HepG2 (cell line): ENCODE measurements around the gene SPCS2. TPM values are rescaled to one million over a fixed set of nuclear protein-coding genes. Genes with fewer than 3 reads are reported as not detected.
"Not testable (repeated sequence)": the region's sequence is repeated elsewhere in the genome, so short reads cannot be mapped to it uniquely, and the experiment has no call there.

Experiments used
- ATAC-seq: fragments of 200-7000 bp; cut with Tn5 transposase; 3 replicates; pipeline ENCODE4 v1.9.1; 2020; ENCODE audit warnings: mild to moderate bottlenecking, moderate library complexity
- BruUV-seq: library from RNA; stranded (reverse); fragments of 400-500 nt; replicated peaks from 2 replicates; lab custom pipeline; 2021; lab: Mats Ljungman, UMichigan
- CTCF ChIA-PET: fragments of 300-600 bp; formaldehyde crosslinking; extraction: SDS; loops from one replicate; lab custom pipeline; 2021; ENCODE audit warnings: low total read pairs, inconsistent platforms, low intra/inter-chr PET ratio; lab: Yijun Ruan, JAX
- POLR2A ChIA-PET: fragments of 350-600 bp; sonication (Branson Sonifier 250); formaldehyde crosslinking; loops from one replicate; lab custom pipeline; 2020; ENCODE audit warnings: antibody characterized with exemption, inconsistent platforms; lab: Yijun Ruan, JAX
- DNase-seq: peaks from one replicate; pipeline ENCODE4 v3.0.0-alpha.2; 2015; ENCODE audit warnings: low spot score
- FAIRE-seq: peaks from 3 replicates; lab custom pipeline; 2011; peaks lifted over from hg19 to GRCh38; lab: Jason Lieb, UNC
- H2AFZ ChIP-seq: one replicate; pipeline ENCODE4 v1.6.1; 2011; ENCODE audit warnings: low read length, inconsistent platforms
- H3K27ac ChIP-seq: fragments of 300-600 bp; 3 replicates; pipeline ENCODE4 v1.8.0; 2011; ENCODE audit warnings: mixed run types, mild to moderate bottlenecking, mixed read lengths, low read length, inconsistent platforms; ENCODE audit not compliant: insufficient read depth; ENCODE audit errors: extremely low read length
- H3K27me3 ChIP-seq, 2 experiments: fragments of 200-600 bp in 1 of 2; 2 replicates in 1 of 2; 3 replicates in 1 of 2; pipeline versions ENCODE4 v1.6.0 to v1.8.0; 2011; ENCODE audit warnings: low read length in 2 of 2, mild to moderate bottlenecking in 2 of 2, moderate library complexity in 2 of 2, inconsistent platforms in 1 of 2; ENCODE audit not compliant: insufficient read depth in 2 of 2, control insufficient read depth in 1 of 2
- H3K36me3 ChIP-seq, 2 experiments: fragments of 200-600 bp in 1 of 2; replicated peaks in 1 of 2; 2 replicates in 1 of 2; 3 replicates in 1 of 2; pipeline versions ENCODE4 v1.5.1 to v1.8.0; 2011; ENCODE audit warnings: low read length in 2 of 2, inconsistent platforms in 1 of 2; ENCODE audit not compliant: insufficient read depth in 2 of 2, control insufficient read depth in 1 of 2
- H3K4me1 ChIP-seq: 2 replicates; pipeline ENCODE4 v1.5.1; 2012; ENCODE audit warnings: low read length, inconsistent platforms; ENCODE audit not compliant: insufficient read depth
- H3K4me2 ChIP-seq: 2 replicates; pipeline ENCODE4 v1.6.0; 2011; ENCODE audit warnings: low read depth, low read length, inconsistent platforms
- H3K4me3 ChIP-seq, 3 experiments: fragments of 200-600 bp in 1 of 3; sonication (generic), shearing (Covaris generic) in 1 of 3; replicated peaks in 1 of 3; 2 replicates each; pipeline ENCODE4 v1.5.1; 2011 to 2016; ENCODE audit warnings: low read length in 3 of 3, inconsistent platforms in 2 of 3, low read depth in 2 of 3, mild to moderate bottlenecking in 2 of 3, control low read depth in 1 of 3, mixed read lengths in 1 of 3; ENCODE audit not compliant: insufficient read depth in 1 of 3
- H3K79me2 ChIP-seq: one replicate; pipeline ENCODE4 v1.6.1; 2011; ENCODE audit warnings: low read length, inconsistent platforms; ENCODE audit not compliant: insufficient read depth
- H3K9ac ChIP-seq: 2 replicates; pipeline ENCODE4 v1.6.0; 2011; ENCODE audit warnings: mild to moderate bottlenecking, low read depth, low read length, inconsistent platforms; ENCODE audit not compliant: insufficient read depth
- H3K9me3 ChIP-seq: 2 replicates; pipeline ENCODE4 v1.5.1; 2012; ENCODE audit warnings: mild to moderate bottlenecking, low read length
- H4K20me1 ChIP-seq: 2 replicates; pipeline ENCODE4 v1.6.0; 2011; ENCODE audit warnings: inconsistent platforms, mild to moderate bottlenecking, low read length, moderate library complexity; ENCODE audit not compliant: insufficient read depth
- CENPT ChIP-seq: sonication (generic); formaldehyde crosslinking; IDR thresholded peaks from 2 replicates; pipeline ENCODE4 v1.8.0; 2022; ENCODE audit warnings: low read depth, mild to moderate bottlenecking, moderate library complexity, missing genetic modification reagents
- MAFF ChIP-seq: IDR thresholded peaks from 2 replicates; pipeline ENCODE4 v1.6.1; 2011; ENCODE audit warnings: low read depth, low read length, improper control_type of control experiment
- MAFK ChIP-seq, 2 experiments: IDR thresholded peaks in 1 of 2; conservative IDR thresholded peaks in 1 of 2; 2 replicates each; pipeline ENCODE4 v1.6.1; 2011; ENCODE audit warnings: improper control_type of control experiment in 2 of 2, low read length in 2 of 2
- MED1 ChIP-seq: sonication (generic); formaldehyde crosslinking; IDR thresholded peaks from 2 replicates; pipeline ENCODE4 v1.4.0; 2020; ENCODE audit warnings: missing genetic modification reagents
- MYC ChIP-seq: sonication (generic); formaldehyde crosslinking; IDR thresholded peaks from 2 replicates; pipeline ENCODE4 v1.9.0; 2021; ENCODE audit warnings: missing genetic modification reagents, borderline replicate concordance
- XBP1 ChIP-seq: sonication (generic); formaldehyde crosslinking; IDR thresholded peaks from 2 replicates; pipeline ENCODE4 v1.5.0; 2020; ENCODE audit warnings: missing genetic modification reagents
- ZNF160 ChIP-seq: sonication (generic); formaldehyde crosslinking; IDR thresholded peaks from 2 replicates; pipeline ENCODE4 v1.8.0; 2022; ENCODE audit warnings: mild to moderate bottlenecking, inconsistent platforms, missing genetic modification reagents
- ZNF557 ChIP-seq: sonication (generic); formaldehyde crosslinking; IDR thresholded peaks from 2 replicates; pipeline ENCODE4 v1.4.0; 2020; ENCODE audit warnings: missing genetic modification reagents
- ZNF567 ChIP-seq: sonication (generic); formaldehyde crosslinking; IDR thresholded peaks from 2 replicates; pipeline ENCODE4 v1.8.1; 2023; ENCODE audit warnings: mild to moderate bottlenecking, missing genetic modification reagents, borderline replicate concordance
- ZNF598 ChIP-seq: sonication (generic); formaldehyde crosslinking; IDR thresholded peaks from 2 replicates; pipeline ENCODE4 v1.5.1; 2020; ENCODE audit warnings: mild to moderate bottlenecking, missing genetic modification reagents, borderline replicate concordance
- WGBS: methylation state at CpG from one replicate; pipeline ENCODE4 v1.1.6; 2017; ENCODE audit warnings: low lambda C conversion rate; 5-methylcytosine and 5-hydroxymethylcytosine counted together
- in situ Hi-C: cut with HindIII; loops from 2 replicates; pipeline ENCODE4 v1.10.0; 2017; ENCODE audit warnings: low pct_unique_long_range_greater_than_20kb; ENCODE audit not compliant: extremely low pct_ligation_motif_present
- intact Hi-C: fragments of 100-400 bp; cut with micrococcal nuclease; formaldehyde crosslinking; loops from one replicate; pipeline ENCODE4 v1.10.0; 2022; ENCODE audit not compliant: unreplicated experiment
- polyA plus RNA-seq, 8 experiments: library from polyadenylated mRNA; depleted of rRNA in 3 of 8; stranded (reverse) in 7 of 8; unstranded in 1 of 8; fragments of >200 nt; fragmentation: Illumina TruSeq in 4 of 8; extraction: Trizol in 4 of 8; gene quantifications; 2 replicates each; pipeline versions ENCODE4 v1.2.1 to v1.2.3, GENCODE V29; 2011 to 2016; ENCODE audit warnings: low read depth in 4 of 8, missing spikeins in 1 of 8, mixed read lengths in 1 of 8; ENCODE audit not compliant: insufficient read depth in 1 of 8
- total RNA-seq, 5 experiments: library from RNA; depleted of rRNA; stranded (reverse); fragments of >200 nt; fragmentation: Illumina TruSeq; extraction: Trizol; gene quantifications; 2 replicates each; pipeline ENCODE4 v1.2.3, GENCODE V29; 2016; ENCODE audit warnings: low read depth in 1 of 5

SPCS2 gene
- total and polyA plus RNA-seq, 2 of the 13 experiments (the other 11 are each of a cell fraction or from before 2014, with no cell fraction given) = 87.3 to 142 TPM

- Histone ChIP-seq H3K27ac (no peak overlapping the region), H3K4me3 (no peak overlapping the region), H3K9me3 (no peaks in the 10 kb centered on the region)
- TF ChIP-seq XBP1 (no peak), MYC (no peak), MED1 (CRISPR knock-in tag) (no peak), ZNF557 (CRISPR knock-in tag) (no peak), ZNF598 (no peak), CENPT (no peak), ZNF567 (CRISPR knock-in tag) (no peak), MAFK (conservative IDR thresholded peaks at IDR 0.05 in 1 of 2, IDR thresholded peaks at IDR 0.05 in 1 of 2; ENCODE audit: low read length in 2 of 2) (peak; percentile 57 to 82; a peak in 3 of 4 replicates), ZNF160 (CRISPR knock-in tag) (no peak), MAFF (peak; percentile 83)
- TF ChIP-seq, all 625 proteins: peak for 2
- no peaks in the 10 kb centered on the region for H3K27me3 ChIP-seq
- no peak overlapping the region for H2AFZ ChIP-seq
- in situ Hi-C loops = no loop called here
- intact Hi-C loops = no loop called here
- FAIRE-seq (no peak), DNase-seq (no peak), ATAC-seq (no peak)
- CTCF ChIA-PET = no interaction called here
- BruUV-seq = no TSS peak
- H3K36me3 ChIP-seq = peaks cover 10 to 58% of the 10 kb centered on the region in 2 experiments
- H3K4me2 ChIP-seq = no peak overlapping the region
- H4K20me1 ChIP-seq = peaks cover 33% of the 10 kb centered on the region
- H3K9ac ChIP-seq = no peak overlapping the region
- peaks cover 99% of the 10 kb centered on the region for H3K79me2 ChIP-seq
- 100% methylated on average over 1 of the region's 1 CpG for WGBS
- H3K4me1 ChIP-seq = peaks cover 24% of the 10 kb centered on the region
- POLR2A ChIA-PET = interaction anchor here (0.9 kb wide), 1 partner anchor 9 kb away, joined by 4 read pairs; the partner anchor contains the start of genes SPCS2 and XRRA1
Observed at GRCh38 chr11:74957937-74958629, 9.0 kb downstream of the SPCS2 start.

GRCh38 chr11:74960128-74960527 lies 11.1 kb downstream of the SPCS2 start:
- FAIRE-seq, ATAC-seq, intact Hi-C loops, H3K9ac ChIP-seq, H3K4me3 ChIP-seq, BruUV-seq, H3K27ac ChIP-seq, POLR2A ChIA-PET, H2AFZ ChIP-seq, H3K27me3 ChIP-seq, CTCF ChIA-PET, DNase-seq, in situ Hi-C loops, H3K9me3 ChIP-seq, H3K4me2 ChIP-seq: not testable (repeated sequence)
- H3K79me2 ChIP-seq = peaks cover 95% of the 10 kb centered on the region
- 97% methylated on average over 6 of the region's 6 CpGs for WGBS
- H4K20me1 ChIP-seq = peaks cover 38% of the 10 kb centered on the region
- peaks cover 11 to 57% of the 10 kb centered on the region in 2 experiments for H3K36me3 ChIP-seq
- peaks cover 10% of the 10 kb centered on the region for H3K4me1 ChIP-seq
